HepG2 (cell line): ENCODE data around the gene RTEL1. TPM values are rescaled to one million over a fixed set of nuclear protein-coding genes. Genes with fewer than 3 reads are reported as not detected.

Experiments used
- CENPX ChIP-seq: sonication (generic); formaldehyde crosslinking; IDR thresholded peaks from 2 replicates; pipeline ENCODE4 v1.9.0; 2021; ENCODE audit warnings: mild to moderate bottlenecking, missing genetic modification reagents, moderate library complexity
- ETV5 ChIP-seq: IDR thresholded peaks from 2 replicates; pipeline ENCODE4 v1.6.1; 2018; ENCODE audit warnings: missing biosample characterization, missing genetic modification reagents, inconsistent platforms, borderline replicate concordance
- HES4 ChIP-seq: sonication (generic); formaldehyde crosslinking; IDR thresholded peaks from 2 replicates; pipeline ENCODE4 v1.9.0; 2021; ENCODE audit warnings: mild to moderate bottlenecking, missing genetic modification reagents, borderline replicate concordance
- MED13 ChIP-seq: sonication (generic); formaldehyde crosslinking; IDR thresholded peaks from 2 replicates; pipeline ENCODE4 v1.5.0; 2020; ENCODE audit warnings: missing genetic modification reagents
- NFKB2 ChIP-seq: sonication (generic); formaldehyde crosslinking; IDR thresholded peaks from 2 replicates; pipeline ENCODE4 v1.4.0; 2020; ENCODE audit warnings: missing genetic modification reagents, borderline replicate concordance
- PHF20 ChIP-seq: sonication (generic); formaldehyde crosslinking; IDR thresholded peaks from 2 replicates; pipeline ENCODE4 v1.5.0; 2020; ENCODE audit warnings: mild to moderate bottlenecking, missing genetic modification reagents
- RARA ChIP-seq: IDR thresholded peaks from 2 replicates; pipeline ENCODE4 v1.6.1; 2016; ENCODE audit warnings: missing genetic modification reagents, missing compliant biosample characterization
- RBFOX2 ChIP-seq: fragments of 200-400 bp; formaldehyde crosslinking; IDR thresholded peaks from 2 replicates; pipeline ENCODE4 v1.6.1; 2017; ENCODE audit warnings: low read depth, mild to moderate bottlenecking, low read length
- SALL2 ChIP-seq: sonication (generic); formaldehyde crosslinking; IDR thresholded peaks from 2 replicates; pipeline ENCODE4 v1.8.1; 2023; ENCODE audit warnings: mild to moderate bottlenecking, missing genetic modification reagents, inconsistent platforms
- SRY ChIP-seq: sonication (generic); formaldehyde crosslinking; IDR thresholded peaks from 2 replicates; pipeline ENCODE4 v1.8.0; 2022; ENCODE audit warnings: mild to moderate bottlenecking, missing genetic modification reagents
- TCF7 ChIP-seq: sonication (generic); IDR thresholded peaks from 2 replicates; pipeline ENCODE4 v1.6.1; 2016; ENCODE audit warnings: antibody characterized with exemption, low read depth
- TP53 ChIP-seq: sonication (generic); formaldehyde crosslinking; conservative IDR thresholded peaks from 2 replicates; pipeline ENCODE4 v1.4.0; 2020; ENCODE audit warnings: missing genetic modification reagents
- XRCC5 ChIP-seq: fragments of 200-400 bp; formaldehyde crosslinking; optimal IDR thresholded peaks from 2 replicates; pipeline ENCODE3; 2017; ENCODE audit warnings: mild to moderate bottlenecking, low read length
- ZNF18 ChIP-seq: sonication (generic); formaldehyde crosslinking; IDR thresholded peaks from 2 replicates; pipeline ENCODE4 v1.8.0; 2022; ENCODE audit warnings: mild to moderate bottlenecking, missing genetic modification reagents; ENCODE audit not compliant: insufficient replicate concordance
- ZNF333 ChIP-seq: sonication (generic); formaldehyde crosslinking; IDR thresholded peaks from 2 replicates; pipeline ENCODE4 v1.4.0; 2020; ENCODE audit warnings: mild to moderate bottlenecking, missing genetic modification reagents, borderline replicate concordance
- ZNF496 ChIP-seq: sonication (generic); formaldehyde crosslinking; IDR thresholded peaks from 2 replicates; pipeline ENCODE4 v1.8.1; 2023; ENCODE audit warnings: mild to moderate bottlenecking, moderate library complexity, missing genetic modification reagents; ENCODE audit not compliant: insufficient replicate concordance
- ZNF891 ChIP-seq: sonication (generic); formaldehyde crosslinking; IDR thresholded peaks from 2 replicates; pipeline ENCODE4 v1.5.0; 2020; ENCODE audit warnings: mild to moderate bottlenecking, missing genetic modification reagents
- ZSCAN21 ChIP-seq: sonication (generic); formaldehyde crosslinking; IDR thresholded peaks from 2 replicates; pipeline ENCODE4 v1.8.0; 2022; ENCODE audit warnings: mild to moderate bottlenecking, missing genetic modification reagents, moderate library complexity, borderline replicate concordance
- ZSCAN25 ChIP-seq: sonication (generic); formaldehyde crosslinking; IDR thresholded peaks from 2 replicates; pipeline ENCODE4 v1.8.0; 2022; ENCODE audit warnings: mild to moderate bottlenecking, missing genetic modification reagents
- polyA plus RNA-seq, 8 experiments: library from polyadenylated mRNA; depleted of rRNA in 3 of 8; stranded (reverse) in 7 of 8; unstranded in 1 of 8; fragments of >200 nt; fragmentation: Illumina TruSeq in 4 of 8; extraction: Trizol in 4 of 8; gene quantifications; 2 replicates each; pipeline versions ENCODE4 v1.2.1 to v1.2.3, GENCODE V29; 2011 to 2016; ENCODE audit warnings: low read depth in 4 of 8, missing spikeins in 1 of 8, mixed read lengths in 1 of 8; ENCODE audit not compliant: insufficient read depth in 1 of 8
- total RNA-seq, 5 experiments: library from RNA; depleted of rRNA; stranded (reverse); fragments of >200 nt; fragmentation: Illumina TruSeq; extraction: Trizol; gene quantifications; 2 replicates each; pipeline ENCODE4 v1.2.3, GENCODE V29; 2016; ENCODE audit warnings: low read depth in 1 of 5
- TF ChIP-seq, protein P1 (sequence below): sonication (generic); formaldehyde crosslinking; IDR thresholded peaks from 2 replicates; pipeline ENCODE4 v1.4.0; 2020; ENCODE audit warnings: missing genetic modification reagents
- TF ChIP-seq, protein P2 (sequence below): sonication (generic); formaldehyde crosslinking; IDR thresholded peaks from 2 replicates; pipeline ENCODE4 v1.5.0; 2020; ENCODE audit warnings: mild to moderate bottlenecking, low read depth, missing genetic modification reagents, borderline replicate concordance
- TF ChIP-seq, protein P3 (sequence below): sonication (generic); formaldehyde crosslinking; IDR thresholded peaks from 2 replicates; pipeline ENCODE4 v1.4.0; 2020; ENCODE audit warnings: missing genetic modification reagents, borderline replicate concordance

RTEL1 gene
- total and polyA plus RNA-seq, 2 of the 13 experiments (the other 11 are each of a cell fraction or from before 2014, with no cell fraction given) = 21.8 to 36.4 TPM

DNA sequence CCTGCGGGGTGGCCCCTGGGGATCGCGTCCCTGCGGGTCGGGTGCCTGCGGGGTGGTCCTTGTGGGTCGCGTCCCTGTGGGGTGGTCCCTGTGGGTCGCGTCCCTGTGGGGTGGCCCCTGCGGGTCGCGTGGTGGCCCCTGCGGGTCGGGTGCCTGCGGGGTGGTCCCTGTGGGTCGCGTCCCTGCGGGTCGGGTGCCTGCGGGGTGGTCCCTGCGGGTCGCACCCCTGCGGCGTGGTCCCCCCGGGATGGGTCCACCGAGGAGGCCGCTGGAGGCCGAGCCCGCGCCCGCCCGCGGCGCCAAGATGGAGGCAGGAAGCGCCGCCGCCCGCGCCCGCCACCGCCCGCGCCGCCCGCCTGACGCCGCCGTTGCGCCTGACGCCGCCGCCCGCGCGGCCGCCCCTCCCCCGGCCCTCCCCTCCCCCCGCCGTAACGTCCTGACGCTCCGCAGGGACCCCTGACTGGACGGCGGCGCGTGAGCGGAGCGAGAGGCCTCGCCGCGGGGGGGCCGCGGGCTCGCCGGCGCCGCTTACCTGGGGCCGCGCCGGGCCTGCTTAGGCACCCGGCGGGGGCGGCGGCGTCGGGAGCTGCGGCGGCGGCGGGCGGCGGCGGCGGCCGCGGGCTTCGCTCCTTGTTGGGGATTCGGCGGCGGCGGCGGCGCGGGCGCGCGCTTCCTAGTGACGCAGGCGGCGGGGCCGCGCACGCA, 31.5 kb upstream of the RTEL1 start, which contains the start of gene GMEB2 (continued):
- peak; percentile 64 for TF ChIP-seq PHF20 (CRISPR knock-in tag)
- TF ChIP-seq CENPX (CRISPR knock-in tag) = no peak
- TF ChIP-seq SALL2 = peak; percentile 70; the same call in 1 of the 2 replicates
- peak; percentile 78 for TF ChIP-seq RBFOX2
- no peak for TF ChIP-seq TCF7
- TF ChIP-seq NFKB2 (CRISPR knock-in tag) = 0 out of 2 replicates have a peak, but pooled peaks have one; percentile 77
- peak; percentile 85; the same call in 1 of the 2 replicates for TF ChIP-seq HES4
- TF ChIP-seq XRCC5 = peak; percentile 56
- TF ChIP-seq ZNF18 (CRISPR knock-in tag) = peak; percentile 47
- TF ChIP-seq RARA = peak; percentile 42
- TF ChIP-seq ZSCAN25 (CRISPR knock-in tag) = peak; percentile 54; the same call in 1 of the 2 replicates
- 0 out of 2 replicates have a peak, but pooled peaks have one; percentile 21 for TF ChIP-seq MED13 (CRISPR knock-in tag)
- peak; percentile 74 for TF ChIP-seq ZSCAN21 (CRISPR knock-in tag)
- TF ChIP-seq ZNF891 (CRISPR knock-in tag) = peak; percentile 90
- TF ChIP-seq, protein P1, sequence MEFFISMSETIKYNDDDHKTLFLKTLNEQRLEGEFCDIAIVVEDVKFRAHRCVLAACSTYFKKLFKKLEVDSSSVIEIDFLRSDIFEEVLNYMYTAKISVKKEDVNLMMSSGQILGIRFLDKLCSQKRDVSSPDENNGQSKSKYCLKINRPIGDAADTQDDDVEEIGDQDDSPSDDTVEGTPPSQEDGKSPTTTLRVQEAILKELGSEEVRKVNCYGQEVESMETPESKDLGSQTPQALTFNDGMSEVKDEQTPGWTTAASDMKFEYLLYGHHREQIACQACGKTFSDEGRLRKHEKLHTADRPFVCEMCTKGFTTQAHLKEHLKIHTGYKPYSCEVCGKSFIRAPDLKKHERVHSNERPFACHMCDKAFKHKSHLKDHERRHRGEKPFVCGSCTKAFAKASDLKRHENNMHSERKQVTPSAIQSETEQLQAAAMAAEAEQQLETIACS (CRISPR knock-in tag) = peak; percentile 96
- peak; percentile 13; the same call in 1 of the 2 replicates for TF ChIP-seq TP53 (CRISPR knock-in tag)
- TF ChIP-seq ETV5 (CRISPR knock-in tag) = peak; percentile 51; the same call in 1 of the 2 replicates
- TF ChIP-seq, protein P2, sequence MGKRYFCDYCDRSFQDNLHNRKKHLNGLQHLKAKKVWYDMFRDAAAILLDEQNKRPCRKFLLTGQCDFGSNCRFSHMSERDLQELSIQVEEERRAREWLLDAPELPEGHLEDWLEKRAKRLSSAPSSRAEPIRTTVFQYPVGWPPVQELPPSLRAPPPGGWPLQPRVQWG (CRISPR knock-in tag) = no peak
- no peak for TF ChIP-seq ZNF496 (CRISPR knock-in tag)
- TF ChIP-seq, protein P3, sequence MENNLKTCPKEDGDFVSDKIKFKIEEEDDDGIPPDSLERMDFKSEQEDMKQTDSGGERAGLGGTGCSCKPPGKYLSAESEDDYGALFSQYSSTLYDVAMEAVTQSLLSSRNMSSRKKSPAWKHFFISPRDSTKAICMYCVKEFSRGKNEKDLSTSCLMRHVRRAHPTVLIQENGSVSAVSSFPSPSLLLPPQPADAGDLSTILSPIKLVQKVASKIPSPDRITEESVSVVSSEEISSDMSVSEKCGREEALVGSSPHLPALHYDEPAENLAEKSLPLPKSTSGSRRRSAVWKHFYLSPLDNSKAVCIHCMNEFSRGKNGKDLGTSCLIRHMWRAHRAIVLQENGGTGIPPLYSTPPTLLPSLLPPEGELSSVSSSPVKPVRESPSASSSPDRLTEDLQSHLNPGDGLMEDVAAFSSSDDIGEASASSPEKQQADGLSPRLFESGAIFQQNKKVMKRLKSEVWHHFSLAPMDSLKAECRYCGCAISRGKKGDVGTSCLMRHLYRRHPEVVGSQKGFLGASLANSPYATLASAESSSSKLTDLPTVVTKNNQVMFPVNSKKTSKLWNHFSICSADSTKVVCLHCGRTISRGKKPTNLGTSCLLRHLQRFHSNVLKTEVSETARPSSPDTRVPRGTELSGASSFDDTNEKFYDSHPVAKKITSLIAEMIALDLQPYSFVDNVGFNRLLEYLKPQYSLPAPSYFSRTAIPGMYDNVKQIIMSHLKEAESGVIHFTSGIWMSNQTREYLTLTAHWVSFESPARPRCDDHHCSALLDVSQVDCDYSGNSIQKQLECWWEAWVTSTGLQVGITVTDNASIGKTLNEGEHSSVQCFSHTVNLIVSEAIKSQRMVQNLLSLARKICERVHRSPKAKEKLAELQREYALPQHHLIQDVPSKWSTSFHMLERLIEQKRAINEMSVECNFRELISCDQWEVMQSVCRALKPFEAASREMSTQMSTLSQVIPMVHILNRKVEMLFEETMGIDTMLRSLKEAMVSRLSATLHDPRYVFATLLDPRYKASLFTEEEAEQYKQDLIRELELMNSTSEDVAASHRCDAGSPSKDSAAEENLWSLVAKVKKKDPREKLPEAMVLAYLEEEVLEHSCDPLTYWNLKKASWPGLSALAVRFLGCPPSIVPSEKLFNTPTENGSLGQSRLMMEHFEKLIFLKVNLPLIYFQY (CRISPR knock-in tag) = peak; percentile 49; the same call in 1 of the 2 replicates
- TF ChIP-seq ZNF333 (CRISPR knock-in tag) = peak; percentile 20; the same call in 1 of the 2 replicates
- TF ChIP-seq SRY (CRISPR knock-in tag) = peak; percentile 81; the same call in 1 of the 2 replicates
